DMS 273 (cell line): ENCODE measurements around the gene LRIG1.

Source experiments
- DNase-seq: peaks from one replicate; lab custom pipeline; 2025; ENCODE audit not compliant: unreplicated experiment; lab: John Stamatoyannopoulos, UW

The LRIG1 gene

GRCh38 chr3:66406163-66406562 lies 94.7 kb downstream of the LRIG1 start:
- DNase-seq: no peak

- DNase-seq: peak; percentile 5
Measured at GRCh38 chr3:66405701-66406091, 95.1 kb downstream of the LRIG1 start.

- DNase-seq: no peak
Measured at GRCh38 chr3:66404903-66405700, 95.7 kb downstream of the LRIG1 start.

GRCh38 chr3:66404197-66404596 lies 96.6 kb downstream of the LRIG1 start:
- no peak for DNase-seq

GRCh38 chr3:66403323-66403990 lies 97.4 kb downstream of the LRIG1 start:
- DNase-seq: no peak

GRCh38 chr3:66402596-66403290 lies 98.1 kb downstream of the LRIG1 start:
- DNase-seq: no peak

- DNase-seq: peak; percentile 58
Measured at GRCh38 chr3:66401675-66402491, 98.9 kb downstream of the LRIG1 start.

- DNase-seq: peak; percentile 51
Measured at GRCh38 chr3:66401157-66401550, 99.7 kb downstream of the LRIG1 start.

GRCh38 chr3:66400411-66401156 lies 100.2 kb downstream of the LRIG1 start:
- DNase-seq: peak; percentile 54

GRCh38 chr3:66399529-66400232 lies 101.1 kb downstream of the LRIG1 start:
- peak; percentile 13 for DNase-seq

GRCh38 chr3:66398228-66399025 lies 102.4 kb downstream of the LRIG1 start:
- peak; percentile 95 for DNase-seq

GRCh38 chr3:66397745-66398144 lies 103.1 kb downstream of the LRIG1 start:
- peak; percentile 37 for DNase-seq

GRCh38 chr3:66396888-66397287 lies 103.9 kb downstream of the LRIG1 start:
- peak; percentile 24 for DNase-seq

GRCh38 chr3:66396161-66396760 lies 104.6 kb downstream of the LRIG1 start:
- no peak for DNase-seq

GRCh38 chr3:66395635-66396034 lies 105.2 kb downstream of the LRIG1 start:
- no peak for DNase-seq

GRCh38 chr3:66394753-66395249 lies 106.0 kb downstream of the LRIG1 start:
- no peak for DNase-seq

GRCh38 chr3:66394019-66394752 lies 106.6 kb downstream of the LRIG1 start:
- DNase-seq: no peak
